ENCODE results near the gene MAML1. TPM values are rescaled to one million over a fixed set of nuclear protein-coding genes. Genes with fewer than 3 reads are reported as not detected.

MAML1 gene
- total and polyA plus RNA-seq, 10 of the 15 experiments (the other 5 are each of a cell fraction or from before 2014, with no cell fraction given) = 0.42 to 23.9 (median 7.3) TPM

GRCh38 chr5:179818746-179819295, 86.2 kb downstream of the MAML1 start (continued):
- TF ChIP-seq REST (IDR thresholded peaks at IDR 0.05; ENCODE audit: low read depth, low read length) (0 out of 2 replicates have a peak, but pooled peaks have one; percentile 38), BACH1 (IDR thresholded peaks at IDR 0.05; ENCODE audit: borderline replicate concordance) (peak; percentile 99), IRF5 (IDR thresholded peaks at IDR 0.05; ENCODE audit: borderline replicate concordance) (no peak), TCF7 (IDR thresholded peaks at IDR 0.05; ENCODE audit: borderline replicate concordance) (no peak), RCOR1 (conservative IDR thresholded peaks at IDR 0.05; ENCODE audit: low read depth, low read length) (no peak)
